Skeletal muscle tissue (tissue), 4 donors: Measurements from ENCODE around the gene CEPT1. TPM values are rescaled to one million over a fixed set of nuclear protein-coding genes. Genes with fewer than 3 reads are reported as not detected.
A peak's percentile ranks its signal among the peaks of the same experiment; 100 is the strongest.
"Not testable (repeated sequence)": the region's sequence is repeated elsewhere in the genome, so short reads cannot be mapped to it uniquely, and the experiment has no call there.

Experiments
- H3K27ac ChIP-seq: one replicate; pipeline ENCODE4 v1.7.0; 2013; ENCODE audit warnings: mild to moderate bottlenecking, low read depth, low read length, inconsistent platforms
- H3K27me3 ChIP-seq, 3 donors: one replicate each; pipeline ENCODE4 v1.7.0; 2013; ENCODE audit warnings: low read length in 3 of 3; ENCODE audit not compliant: control insufficient read depth in 3 of 3, insufficient read depth in 3 of 3
- H3K36me3 ChIP-seq, 3 donors: one replicate each; pipeline ENCODE4 v1.7.0; 2013; ENCODE audit warnings: low read length in 3 of 3; ENCODE audit not compliant: control insufficient read depth in 3 of 3, insufficient read depth in 3 of 3
- H3K4me1 ChIP-seq, 3 donors: one replicate each; pipeline ENCODE4 v1.7.0; 2013; ENCODE audit warnings: low read length in 3 of 3, mild to moderate bottlenecking in 3 of 3; ENCODE audit not compliant: control insufficient read depth in 3 of 3, insufficient read depth in 3 of 3
- H3K4me3 ChIP-seq, 3 donors: one replicate each; pipeline ENCODE4 v1.7.0; 2013; ENCODE audit warnings: low read length in 3 of 3
- H3K9ac ChIP-seq, 3 donors: one replicate each; pipeline ENCODE4 v1.7.0; 2013; ENCODE audit warnings: low read length in 3 of 3, mild to moderate bottlenecking in 3 of 3, moderate library complexity in 2 of 3, low read depth in 1 of 3
- H3K9me3 ChIP-seq, 3 donors: one replicate each; pipeline ENCODE4 v1.7.0; 2013; ENCODE audit warnings: low read length in 3 of 3; ENCODE audit not compliant: control insufficient read depth in 3 of 3
- total RNA-seq: library from RNA; depleted of rRNA; stranded (reverse); fragments of >200 nt; gene quantifications from one replicate; pipeline ENCODE4 v1.2.3, GENCODE V29; 2014
- donor health status: Osteomylitis.

The CEPT1 gene
- 54.3 TPM for total RNA-seq

- no peaks in the 10 kb centered on the region for H3K27me3 ChIP-seq
- peak within 1 kb of the TSS; percentile 90 for H3K27ac ChIP-seq
- peaks cover 0 to 16% (median 7%) of the 10 kb centered on the region in 3 donors for H3K36me3 ChIP-seq
- no peaks in the 10 kb centered on the region for H3K9me3 ChIP-seq
- peaks cover 3 to 17% (median 15%) of the 10 kb centered on the region in 3 donors for H3K4me1 ChIP-seq
- peak within 1 kb of the TSS; percentile 93 to 96 (median 94) for H3K9ac ChIP-seq
- peak within 1 kb of the TSS; percentile 88 to 96 (median 92) for H3K4me3 ChIP-seq
These were observed at the start of gene CEPT1, which contains the start of gene DRAM2 for GRCh38 chr1:111139956-111140679. Gene CEPT1 (plus strand): TSS chr1:111140223. CDS start chr1:111147715, 7,492 bp downstream. Gene DRAM2 (minus strand): TSS chr1:111140093. CDS start chr1:111131554, 8,539 bp downstream.

- not testable (repeated sequence) for H3K27me3 ChIP-seq, H3K9me3 ChIP-seq
These were observed 44.6 kb upstream of the CEPT1 start for GRCh38 chr1:111095421-111095820.

GRCh38 chr1:111097356-111098099, 42.5 kb upstream of the CEPT1 start:
- Histone ChIP-seq H3K4me3 (no peak overlapping the region), H3K36me3 (no peaks in the 10 kb centered on the region), H3K27ac (no peak overlapping the region), H3K27me3 (no peaks in the 10 kb centered on the region), H3K4me1 (no peaks in the 10 kb centered on the region), H3K9ac (no peak overlapping the region), H3K9me3 (peaks cover 0 to 4% (median 0%) of the 10 kb centered on the region in 3 donors)

More at GRCh38 chr1:111095421-111095820, 44.6 kb upstream of the CEPT1 start:
- not testable (repeated sequence) for H3K27ac ChIP-seq, H3K9ac ChIP-seq, H3K36me3 ChIP-seq, H3K4me1 ChIP-seq, H3K4me3 ChIP-seq

GRCh38 chr1:111099289-111099688, 40.7 kb upstream of the CEPT1 start:
- Histone ChIP-seq H3K9ac (no peak overlapping the region), H3K27ac (no peak overlapping the region), H3K4me1 (no peaks in the 10 kb centered on the region), H3K27me3 (no peaks in the 10 kb centered on the region), H3K9me3 (peaks cover 0 to 4% (median 0%) of the 10 kb centered on the region in 3 donors), H3K4me3 (no peak overlapping the region), H3K36me3 (peaks cover 0 to 2% (median 0%) of the 10 kb centered on the region in 3 donors)

- H3K9me3 ChIP-seq = peaks cover 0 to 2% (median 0%) of the 10 kb centered on the region in 3 donors
- no peaks in the 10 kb centered on the region for H3K4me1 ChIP-seq
- no peak overlapping the region for H3K9ac ChIP-seq
- no peak overlapping the region for H3K4me3 ChIP-seq
- no peaks in the 10 kb centered on the region for H3K27me3 ChIP-seq
- no peak overlapping the region for H3K27ac ChIP-seq
- H3K36me3 ChIP-seq = peaks cover 0 to 2% (median 0%) of the 10 kb centered on the region in 3 donors
These were observed 38.0 kb upstream of the CEPT1 start for GRCh38 chr1:111101854-111102642.

GRCh38 chr1:111104981-111105380, 35.0 kb upstream of the CEPT1 start:
- Histone ChIP-seq H3K9ac (no peak overlapping the region), H3K27me3 (no peaks in the 10 kb centered on the region), H3K4me3 (no peak overlapping the region), H3K9me3 (peaks cover 0 to 3% (median 2%) of the 10 kb centered on the region in 3 donors), H3K4me1 (no peaks in the 10 kb centered on the region), H3K27ac (no peak overlapping the region), H3K36me3 (peaks cover 0 to 2% (median 0%) of the 10 kb centered on the region in 3 donors)

- Histone ChIP-seq H3K4me1 (no peaks in the 10 kb centered on the region), H3K36me3 (peaks cover 0 to 9% (median 0%) of the 10 kb centered on the region in 3 donors), H3K9me3 (peaks cover 0 to 3% (median 0%) of the 10 kb centered on the region in 3 donors), H3K9ac (no peak overlapping the region), H3K27ac (no peak overlapping the region), H3K4me3 (no peak overlapping the region), H3K27me3 (no peaks in the 10 kb centered on the region)
These were observed 29.7 kb upstream of the CEPT1 start for GRCh38 chr1:111110197-111110899.

- H3K9me3 ChIP-seq = no peaks in the 10 kb centered on the region
- H3K27me3 ChIP-seq = no peaks in the 10 kb centered on the region
- H3K4me3 ChIP-seq = no peak overlapping the region
- no peaks in the 10 kb centered on the region for H3K4me1 ChIP-seq
- H3K36me3 ChIP-seq = peaks cover 9 to 34% (median 22%) of the 10 kb centered on the region in 3 donors
- no peak overlapping the region for H3K27ac ChIP-seq
- H3K9ac ChIP-seq = no peak overlapping the region
These were observed 23.5 kb upstream of the CEPT1 start for GRCh38 chr1:111116496-111116895.

- no peak overlapping the region for H3K27ac ChIP-seq
- H3K9me3 ChIP-seq = no peaks in the 10 kb centered on the region
- no peak overlapping the region for H3K9ac ChIP-seq
- no peaks in the 10 kb centered on the region for H3K27me3 ChIP-seq
- peaks cover 0 to 46% (median 13%) of the 10 kb centered on the region in 3 donors for H3K36me3 ChIP-seq
- no peaks in the 10 kb centered on the region for H3K4me1 ChIP-seq
- H3K4me3 ChIP-seq = no peak overlapping the region
These were observed 13.7 kb upstream of the CEPT1 start for GRCh38 chr1:111126354-111126753.
